Activated naive CD8-positive, alpha-beta T cell treated with anti-CD3 and anti-CD28 coated beads, Interleukin-2, amount 50 U/mL, for 24 hours (primary cell): ENCODE measurements around the gene TCERG1.
"Not testable (repeated sequence)": the region's sequence is repeated elsewhere in the genome, so short reads cannot be mapped to it uniquely, and the experiment has no call there.

Experiments
- ATAC-seq: fragments of 150-1000 bp; cut with Tn5 transposase; one replicate; pipeline ENCODE4 v1.10.0; 2021
- DNase-seq: peaks from one replicate; pipeline ENCODE4 v3.0.0; 2021
- H3K27ac Mint-ChIP-seq: one replicate; pipeline ENCODE4 v1.8.0; 2021; ENCODE audit warnings: mild to moderate bottlenecking, mixed read lengths
- H3K27me3 Mint-ChIP-seq: one replicate; pipeline ENCODE4 v1.8.0; 2021; ENCODE audit warnings: mixed read lengths
- H3K36me3 Mint-ChIP-seq: one replicate; pipeline ENCODE4 v1.8.0; 2021; ENCODE audit warnings: low read depth, mixed read lengths
- H3K4me1 Mint-ChIP-seq: one replicate; pipeline ENCODE4 v1.8.0; 2021; ENCODE audit warnings: mixed read lengths
- H3K4me3 Mint-ChIP-seq: one replicate; pipeline ENCODE4 v1.8.0; 2021; ENCODE audit warnings: mild to moderate bottlenecking, moderate library complexity, mixed read lengths
- H3K9me3 Mint-ChIP-seq: one replicate; pipeline ENCODE4 v1.8.0; 2021; ENCODE audit warnings: mixed read lengths

Gene TCERG1

GRCh38 chr5:146553446-146553845 is 106.3 kb downstream of the TCERG1 start:
- Mint-ChIP-seq H3K4me1 (no peaks in the 10 kb centered on the region), H3K27me3 (peaks cover 8% of the 10 kb centered on the region), H3K36me3 (no peaks in the 10 kb centered on the region), H3K4me3 (no peak overlapping the region), H3K27ac (no peak overlapping the region), H3K9me3 (no peaks in the 10 kb centered on the region)
- ATAC-seq = no peak
- DNase-seq = no peak

DNA sequence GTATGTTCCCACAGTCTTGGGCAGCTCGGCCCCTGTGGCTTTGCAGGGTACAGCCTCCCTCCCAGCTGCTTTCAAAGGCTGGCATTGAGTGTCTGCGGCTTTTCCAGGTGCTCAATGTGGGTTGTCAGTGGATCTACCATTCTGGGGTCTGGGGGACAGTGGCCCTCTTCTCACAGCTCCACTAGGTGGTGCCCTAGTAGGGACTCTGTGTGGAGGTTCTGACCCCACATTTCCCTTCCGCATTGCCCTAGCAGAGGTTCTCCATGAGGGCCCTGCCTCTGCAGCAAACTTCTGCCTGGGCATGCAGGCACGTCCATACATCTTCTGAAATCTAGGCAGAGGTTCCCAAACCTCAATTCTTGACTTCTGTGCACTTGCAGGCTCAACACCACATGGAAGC is 109.8 kb downstream of the TCERG1 start:
- H3K4me1 Mint-ChIP-seq, H3K27me3 Mint-ChIP-seq, ATAC-seq, DNase-seq, H3K9me3 Mint-ChIP-seq, H3K36me3 Mint-ChIP-seq, H3K4me3 Mint-ChIP-seq, H3K27ac Mint-ChIP-seq: not testable (repeated sequence)

DNA sequence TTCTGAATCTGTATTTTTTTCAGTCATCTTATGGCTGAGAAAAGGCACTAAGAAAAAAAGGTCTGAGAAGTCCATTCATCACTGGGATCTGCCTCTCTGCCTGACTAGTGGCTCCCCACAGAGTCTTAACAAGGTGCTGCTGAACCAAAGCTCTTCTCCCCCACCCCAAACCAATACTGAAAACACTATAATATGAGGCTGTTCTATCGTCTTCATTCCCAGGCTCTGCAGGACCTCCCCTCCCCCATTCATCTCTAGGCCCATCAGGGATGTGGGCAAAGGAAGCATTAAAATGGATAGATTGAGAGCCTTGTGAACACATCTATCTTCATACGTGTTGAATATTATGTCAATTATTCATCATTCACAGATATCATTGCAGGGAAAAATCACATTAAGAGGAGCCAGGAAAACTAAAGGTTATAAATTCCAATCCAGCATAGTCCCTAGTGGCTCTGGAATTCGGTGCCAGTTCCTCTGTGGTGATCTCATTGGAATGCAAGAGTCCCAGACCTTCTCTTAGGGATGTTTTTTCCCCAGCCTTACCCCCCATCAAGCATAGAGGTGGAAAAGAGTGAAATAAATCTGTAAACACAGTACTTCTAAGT is 113.2 kb downstream of the TCERG1 start:
- ATAC-seq (no peak), DNase-seq (no peak)
- Mint-ChIP-seq H3K27ac (no peak overlapping the region), H3K4me3 (no peak overlapping the region), H3K4me1 (no peaks in the 10 kb centered on the region), H3K9me3 (no peaks in the 10 kb centered on the region), H3K36me3 (no peaks in the 10 kb centered on the region), H3K27me3 (peaks cover 6% of the 10 kb centered on the region)
